Measurements from ENCODE around the gene TRIP13.

- TF ChIP-seq EED (IDR thresholded peaks at IDR 0.05; ENCODE audit: low read depth) (no peak), SREBF2 (IDR thresholded peaks at IDR 0.05; ENCODE audit: low read length) (no peak), BACH1 (IDR thresholded peaks at IDR 0.05; ENCODE audit: borderline replicate concordance) (no peak), TAF1 (IDR thresholded peaks at IDR 0.05; ENCODE audit: borderline replicate concordance, low read depth, low read length) (no peak), EP300 (IDR thresholded peaks at IDR 0.05; ENCODE audit: borderline replicate concordance in 1 of 2, control insufficient read depth in 1 of 2, low read depth in 2 of 2, low read length in 2 of 2) (no peak), CEBPZ (IDR thresholded peaks at IDR 0.05; ENCODE audit: low read depth, low read length) (no peak), MXI1 (IDR thresholded peaks at IDR 0.05; ENCODE audit: low read depth, low read length) (no peak), SRF (IDR thresholded peaks at IDR 0.05; ENCODE audit: low read depth in 2 of 2, low read length in 2 of 2) (no peak), REST (IDR thresholded peaks at IDR 0.05; ENCODE audit: low read depth, low read length) (no peak), GABPA (IDR thresholded peaks at IDR 0.05; ENCODE audit: low read depth) (no peak)
Observed at GRCh38 chr5:871596-872298, 20.9 kb upstream of the TRIP13 start.

Measured in GM12878 (cell line).